Measurements from ENCODE around the gene HEG1. TPM values are rescaled to one million over a fixed set of nuclear protein-coding genes. Genes with fewer than 3 reads are reported as not detected.

HEG1 gene
- total and polyA plus RNA-seq, 2 experiments from 2014 or later: 1.8 to 8.8 TPM

DNA sequence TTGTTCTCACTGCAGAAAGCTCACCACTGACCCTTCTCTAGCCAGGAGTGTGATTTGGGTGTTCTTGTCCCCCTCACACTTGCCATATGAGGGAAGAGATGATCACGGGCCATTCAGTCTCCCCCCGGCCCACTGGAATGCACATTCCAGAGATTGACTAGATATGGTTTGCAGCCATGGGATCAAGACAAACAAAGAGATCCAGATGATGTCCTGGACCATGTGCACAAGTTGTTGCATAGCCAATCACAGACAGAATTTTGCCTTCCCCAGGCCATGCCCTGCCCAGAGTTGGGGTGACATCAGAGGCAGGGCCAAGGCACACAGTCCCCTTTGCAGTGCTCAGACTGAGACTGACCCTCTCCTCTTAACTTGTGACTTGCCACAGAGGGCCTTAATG, 136.0 kb downstream of the HEG1 start (continued):
- TF ChIP-seq CTCF (conservative IDR thresholded peaks at IDR 0.05; ENCODE audit: low read depth in 2 of 2): no peak
- TF ChIP-seq CREB1 (CRISPR knock-in tag; IDR thresholded peaks at IDR 0.05; ENCODE audit: low read depth): no peak
- TF ChIP-seq, protein P1, sequence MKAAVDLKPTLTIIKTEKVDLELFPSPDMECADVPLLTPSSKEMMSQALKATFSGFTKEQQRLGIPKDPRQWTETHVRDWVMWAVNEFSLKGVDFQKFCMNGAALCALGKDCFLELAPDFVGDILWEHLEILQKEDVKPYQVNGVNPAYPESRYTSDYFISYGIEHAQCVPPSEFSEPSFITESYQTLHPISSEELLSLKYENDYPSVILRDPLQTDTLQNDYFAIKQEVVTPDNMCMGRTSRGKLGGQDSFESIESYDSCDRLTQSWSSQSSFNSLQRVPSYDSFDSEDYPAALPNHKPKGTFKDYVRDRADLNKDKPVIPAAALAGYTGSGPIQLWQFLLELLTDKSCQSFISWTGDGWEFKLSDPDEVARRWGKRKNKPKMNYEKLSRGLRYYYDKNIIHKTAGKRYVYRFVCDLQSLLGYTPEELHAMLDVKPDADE (IDR thresholded peaks at IDR 0.05): no peak
- no peak for TF ChIP-seq JUNB (IDR thresholded peaks at IDR 0.05; ENCODE audit: unreplicated experiment)
- no peak for TF ChIP-seq ZNF114 (CRISPR knock-in tag; IDR thresholded peaks at IDR 0.05)
- TF ChIP-seq REST (IDR thresholded peaks at IDR 0.05; ENCODE audit: unreplicated experiment): no peak
- TF ChIP-seq EZH2phosphoT487 (IDR thresholded peaks at IDR 0.05; ENCODE audit: unreplicated experiment): no peak
- TF ChIP-seq ZNF331 (CRISPR knock-in tag; IDR thresholded peaks at IDR 0.05; ENCODE audit: low read depth): no peak

- H3K27me3 Mint-ChIP-seq (ENCODE audit: insufficient read depth, low read depth, poor library complexity): peaks cover 3% of the 10 kb centered on the region
- H3K9me3 Mint-ChIP-seq: no peaks in the 10 kb centered on the region
- no peaks in the 10 kb centered on the region for H3K36me3 Mint-ChIP-seq (ENCODE audit: low read depth)
- DNase-seq (ENCODE audit: low spot score): no peak
- H3K4me3 Mint-ChIP-seq: no peak overlapping the region
- H3K27ac Mint-ChIP-seq: no peak overlapping the region
- H3K4me1 Mint-ChIP-seq: peaks cover 3% of the 10 kb centered on the region; the same call in 1 of the 3 replicates
- H3K79me2 ChIP-seq (replicated peaks; ENCODE audit: insufficient read depth): no peaks in the 10 kb centered on the region
- no peak overlapping the region for H3K27ac ChIP-seq (ENCODE audit: low read depth)
- H4K20me1 ChIP-seq (replicated peaks; ENCODE audit: insufficient read depth): no peaks in the 10 kb centered on the region
- H3K4me3 ChIP-seq: no peak overlapping the region
- H3K4me2 ChIP-seq: no peak overlapping the region
- H3K36me3 ChIP-seq (ENCODE audit: insufficient read depth): no peaks in the 10 kb centered on the region
- no peak for ATAC-seq
- H3K4me1 ChIP-seq (ENCODE audit: insufficient read depth): no peaks in the 10 kb centered on the region
- no peaks in the 10 kb centered on the region for H3K27me3 ChIP-seq (ENCODE audit: insufficient read depth)
- no peaks in the 10 kb centered on the region for H3K9me2 ChIP-seq (ENCODE audit: insufficient read depth)
- H2AFZ ChIP-seq: no peak overlapping the region; the same call in 1 of the 2 replicates
- H3F3A ChIP-seq (replicated peaks; ENCODE audit: low read depth): no peaks in the 10 kb centered on the region
- TF ChIP-seq NANOG (IDR thresholded peaks at IDR 0.05; ENCODE audit: borderline replicate concordance) (no peak), POLR2AphosphoS5 (IDR thresholded peaks at IDR 0.05; ENCODE audit: low read depth) (no peak), EZH2phosphoT487 (IDR thresholded peaks at IDR 0.05; ENCODE audit: unreplicated experiment) (no peak), CREB1 (CRISPR knock-in tag; IDR thresholded peaks at IDR 0.05; ENCODE audit: low read depth) (no peak), ZNF331 (CRISPR knock-in tag; IDR thresholded peaks at IDR 0.05; ENCODE audit: low read depth) (no peak), JUNB (IDR thresholded peaks at IDR 0.05; ENCODE audit: unreplicated experiment) (no peak), CTCF (conservative IDR thresholded peaks at IDR 0.05; ENCODE audit: low read depth in 2 of 2) (no peak), STAT1 (IDR thresholded peaks at IDR 0.05; ENCODE audit: unreplicated experiment) (no peak), REST (IDR thresholded peaks at IDR 0.05; ENCODE audit: unreplicated experiment) (no peak), ZNF114 (CRISPR knock-in tag; IDR thresholded peaks at IDR 0.05) (no peak)
- TF ChIP-seq, protein P1 (IDR thresholded peaks at IDR 0.05): no peak
These were observed 137.3 kb downstream of the HEG1 start for GRCh38 chr3:124918524-124918923.
